ENCODE results near the gene TEX14.

Gene TEX14

GRCh38 chr17:58691701-58692238 is at the start of gene TEX14:
Gene TEX14 (minus strand): TSS chr17:58692045. CDS start chr17:58652001, 40,044 bp downstream.
- in situ Hi-C loops (cut with HindIII; ENCODE audit: low sequenced_read_pairs): no loop called here

GRCh38 chr17:58741121-58741625 is 49.3 kb upstream of the TEX14 start:
- in situ Hi-C loops (cut with HindIII; ENCODE audit: low sequenced_read_pairs): no loop called here

GRCh38 chr17:58734811-58735210 is 43.0 kb upstream of the TEX14 start:
- in situ Hi-C loops (cut with HindIII; ENCODE audit: low sequenced_read_pairs): no loop called here

- in situ Hi-C loops (cut with HindIII; ENCODE audit: low sequenced_read_pairs): no loop called here
These were observed 42.2 kb upstream of the TEX14 start for GRCh38 chr17:58734040-58734439.

- in situ Hi-C loops (cut with HindIII; ENCODE audit: low sequenced_read_pairs): no loop called here
These were observed 39.1 kb upstream of the TEX14 start for GRCh38 chr17:58730937-58731336.

GRCh38 chr17:58728798-58729197 is 37.0 kb upstream of the TEX14 start:
- in situ Hi-C loops (cut with HindIII; ENCODE audit: low sequenced_read_pairs): no loop called here

- in situ Hi-C loops (cut with HindIII; ENCODE audit: low sequenced_read_pairs): no loop called here
These were observed 30.9 kb upstream of the TEX14 start for GRCh38 chr17:58722696-58723095.

- in situ Hi-C loops (cut with HindIII; ENCODE audit: low sequenced_read_pairs): no loop called here
These were observed 30.4 kb upstream of the TEX14 start for GRCh38 chr17:58722274-58722673.

GRCh38 chr17:58710948-58711552 is 19.2 kb upstream of the TEX14 start:
- in situ Hi-C loops (cut with HindIII; ENCODE audit: low sequenced_read_pairs): no loop called here

GRCh38 chr17:58706351-58707140 is 14.7 kb upstream of the TEX14 start:
- in situ Hi-C loops (cut with HindIII; ENCODE audit: low sequenced_read_pairs): no loop called here

- in situ Hi-C loops (cut with HindIII; ENCODE audit: low sequenced_read_pairs): no loop called here
These were observed 12.1 kb upstream of the TEX14 start for GRCh38 chr17:58703916-58704286.

- in situ Hi-C loops (cut with HindIII; ENCODE audit: low sequenced_read_pairs): no loop called here
These were observed 11.5 kb upstream of the TEX14 start for GRCh38 chr17:58703137-58703915.

GRCh38 chr17:58702708-58703107 is 10.9 kb upstream of the TEX14 start:
- in situ Hi-C loops (cut with HindIII; ENCODE audit: low sequenced_read_pairs): no loop called here

- in situ Hi-C loops (cut with HindIII; ENCODE audit: low sequenced_read_pairs): no loop called here
These were observed 10.2 kb upstream of the TEX14 start for GRCh38 chr17:58702045-58702476.

- in situ Hi-C loops (cut with HindIII; ENCODE audit: low sequenced_read_pairs): no loop called here
These were observed 7.9 kb upstream of the TEX14 start for GRCh38 chr17:58699771-58700170.

- in situ Hi-C loops (cut with HindIII; ENCODE audit: low sequenced_read_pairs): no loop called here
These were observed 3.0 kb upstream of the TEX14 start for GRCh38 chr17:58694826-58695225.

- in situ Hi-C loops (cut with HindIII; ENCODE audit: low sequenced_read_pairs): no loop called here
These were observed 2.5 kb upstream of the TEX14 start for GRCh38 chr17:58694302-58694701.

GRCh38 chr17:58693751-58694150 is 1.9 kb upstream of the TEX14 start:
- in situ Hi-C loops (cut with HindIII; ENCODE audit: low sequenced_read_pairs): no loop called here

- in situ Hi-C loops (cut with HindIII; ENCODE audit: low sequenced_read_pairs): no loop called here
These were observed 1.4 kb upstream of the TEX14 start for GRCh38 chr17:58693208-58693607.

GRCh38 chr17:58692239-58693055 is 602 bp upstream of the TEX14 start, which contains the start of gene RAD51C:
Gene RAD51C (plus strand): TSS chr17:58692602. CDS start chr17:58692644, 42 bp downstream.
- in situ Hi-C loops (cut with HindIII; ENCODE audit: low sequenced_read_pairs): no loop called here

All from DLD1 (cell line).